Kidney tubule cell (primary cell): ENCODE data around the gene ECE1.
"Not testable (repeated sequence)": the region's sequence is repeated elsewhere in the genome, so short reads cannot be mapped to it uniquely, and the experiment has no call there.

Experiments
- DNase-seq: peaks from one replicate; pipeline ENCODE4 v3.0.0-alpha.2; 2018; ENCODE audit warnings: low spot score

ECE1 gene

DNA sequence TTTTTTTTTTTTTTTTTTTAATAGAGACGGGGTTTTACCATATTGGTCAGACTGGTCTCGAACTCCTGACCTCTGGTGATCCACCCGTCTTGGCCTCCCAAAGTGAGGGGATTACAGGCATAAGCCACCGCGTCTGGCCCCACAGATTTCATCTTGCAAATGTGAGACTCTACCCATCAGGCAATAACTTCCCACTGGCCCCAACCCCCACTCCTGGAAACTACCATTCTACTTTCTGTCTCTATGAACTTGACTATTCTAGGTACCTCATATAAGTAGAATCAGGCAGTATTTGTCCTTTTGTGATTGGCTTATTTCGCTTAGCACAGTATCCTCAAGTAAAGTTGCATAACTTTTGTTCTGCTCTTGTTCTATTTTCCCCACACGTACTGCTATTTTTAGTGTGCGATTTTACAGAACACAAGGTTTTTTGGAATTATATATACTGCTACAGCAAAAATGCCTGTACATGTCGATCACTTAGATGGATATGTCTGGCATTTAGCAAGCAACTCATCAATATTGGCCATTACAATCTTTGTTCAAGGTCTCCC is 40.2 kb downstream of the ECE1 start:
- no peak for DNase-seq

DNA sequence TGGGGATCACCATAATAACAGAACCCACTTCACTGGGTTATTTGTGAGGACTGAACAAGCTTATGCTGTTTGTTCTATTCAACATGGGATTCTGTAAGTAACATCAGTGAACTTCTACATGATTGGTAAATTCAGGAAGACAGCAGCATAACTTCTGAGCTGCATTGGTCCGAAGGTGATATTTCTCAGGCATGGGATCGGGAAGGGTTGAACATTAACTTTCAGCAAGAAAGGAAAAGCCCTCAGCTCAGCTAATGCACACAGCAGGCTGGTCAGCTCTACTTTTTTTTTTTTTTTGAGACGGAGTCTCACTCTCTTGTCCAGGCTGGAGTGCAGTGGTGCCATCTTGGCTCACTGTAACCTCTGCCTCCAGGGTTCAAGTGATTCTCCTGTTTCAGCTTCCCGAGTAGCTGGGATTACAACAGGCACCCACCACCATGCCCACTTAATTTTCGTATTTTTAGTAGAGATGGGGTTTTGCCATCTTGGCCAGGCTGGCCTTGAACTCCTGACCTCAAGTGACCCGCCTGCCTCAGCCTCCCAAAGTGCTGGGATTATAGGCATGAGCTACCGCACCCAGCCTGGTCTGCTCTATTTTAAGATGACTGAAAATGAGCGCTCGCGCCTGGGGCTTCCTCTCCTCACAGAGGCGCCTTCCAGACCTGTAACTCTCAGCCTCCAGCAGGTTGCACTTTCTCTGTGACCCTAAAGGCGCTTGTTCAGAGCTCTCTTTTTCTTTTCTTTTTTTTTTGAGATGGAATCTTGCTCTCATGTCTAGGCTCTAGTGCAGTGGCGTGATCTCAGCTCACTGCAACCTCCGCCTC is 42.2 kb downstream of the ECE1 start:
- peak; percentile 43 for DNase-seq

DNA sequence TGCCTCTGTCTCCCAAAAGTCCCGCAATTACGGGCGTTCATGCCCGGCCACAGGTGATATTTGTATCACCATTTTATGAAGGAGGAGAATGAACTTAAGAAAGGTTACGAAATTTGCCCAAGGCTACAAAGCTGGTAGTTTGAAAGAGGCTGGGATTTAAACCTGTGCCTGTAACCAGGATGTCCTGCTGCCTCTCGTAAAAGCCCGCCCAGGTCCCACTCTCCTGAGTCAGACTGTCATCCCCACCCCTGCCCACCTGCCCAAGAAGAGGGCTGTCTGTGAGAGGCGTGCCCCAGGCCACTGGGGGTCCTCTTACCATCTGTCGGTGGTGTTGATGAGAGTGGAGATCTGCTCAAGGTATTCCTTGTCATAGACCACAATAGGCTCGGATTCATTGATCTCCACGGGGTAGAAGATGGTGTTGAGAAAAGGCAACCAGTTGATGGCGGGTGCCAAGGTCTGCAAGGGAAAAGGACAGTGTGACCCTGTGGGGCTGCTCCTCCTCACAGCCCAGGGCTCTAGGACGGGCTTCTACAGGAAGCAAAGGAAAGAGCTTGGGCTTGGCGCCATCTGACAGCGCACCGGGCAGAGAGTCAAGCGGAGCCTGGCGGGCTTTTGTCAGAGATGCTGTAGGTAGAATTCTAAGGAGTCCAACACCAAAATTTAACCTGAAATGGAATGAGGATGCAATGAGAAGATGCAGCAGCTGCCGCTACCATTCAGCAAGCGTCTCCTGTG is 43.2 kb downstream of the ECE1 start:
- DNase-seq, result no peak

- DNase-seq, result no peak
Measured at GRCh38 chr1:21245688-21246229, 44.5 kb downstream of the ECE1 start.

DNA sequence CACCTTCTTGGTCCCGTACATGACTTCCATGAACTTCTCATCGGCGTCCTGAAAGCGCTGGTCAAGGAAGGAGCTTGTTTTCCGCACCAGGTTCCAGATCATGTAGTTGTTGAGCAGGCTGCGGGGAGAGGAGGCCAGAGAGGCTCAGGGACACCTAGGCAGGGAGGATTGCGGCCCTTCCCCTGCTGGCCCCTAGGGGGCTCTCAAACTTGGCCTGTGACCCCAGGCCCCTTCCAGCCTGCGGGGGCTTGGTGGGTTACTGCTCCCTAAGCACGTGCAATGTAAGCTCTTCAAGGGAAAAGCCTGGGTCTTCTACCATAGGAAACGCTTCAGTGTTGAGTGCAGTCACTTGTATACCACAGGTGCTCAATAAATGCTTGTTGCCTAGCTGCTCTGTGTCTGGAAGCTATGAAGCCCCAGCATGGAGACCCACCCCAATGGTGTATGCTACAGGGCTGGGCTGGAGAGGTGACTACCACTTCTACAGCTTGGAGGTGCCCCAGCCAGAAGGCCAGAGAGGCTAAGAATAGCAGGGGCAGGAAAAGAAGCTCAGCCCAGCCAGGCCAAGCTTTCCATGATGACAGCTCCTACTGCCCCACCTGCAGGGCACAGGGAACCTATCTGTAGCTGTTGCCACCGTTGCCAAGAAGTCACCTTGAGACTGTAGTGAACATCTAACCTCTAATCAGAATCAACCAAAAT is 45.1 kb downstream of the ECE1 start:
- no peak for DNase-seq

- peak; percentile 47 for DNase-seq
Measured at GRCh38 chr1:21244154-21244553, 46.1 kb downstream of the ECE1 start.

GRCh38 chr1:21242846-21243245 is 47.4 kb downstream of the ECE1 start:
- no peak for DNase-seq

DNA sequence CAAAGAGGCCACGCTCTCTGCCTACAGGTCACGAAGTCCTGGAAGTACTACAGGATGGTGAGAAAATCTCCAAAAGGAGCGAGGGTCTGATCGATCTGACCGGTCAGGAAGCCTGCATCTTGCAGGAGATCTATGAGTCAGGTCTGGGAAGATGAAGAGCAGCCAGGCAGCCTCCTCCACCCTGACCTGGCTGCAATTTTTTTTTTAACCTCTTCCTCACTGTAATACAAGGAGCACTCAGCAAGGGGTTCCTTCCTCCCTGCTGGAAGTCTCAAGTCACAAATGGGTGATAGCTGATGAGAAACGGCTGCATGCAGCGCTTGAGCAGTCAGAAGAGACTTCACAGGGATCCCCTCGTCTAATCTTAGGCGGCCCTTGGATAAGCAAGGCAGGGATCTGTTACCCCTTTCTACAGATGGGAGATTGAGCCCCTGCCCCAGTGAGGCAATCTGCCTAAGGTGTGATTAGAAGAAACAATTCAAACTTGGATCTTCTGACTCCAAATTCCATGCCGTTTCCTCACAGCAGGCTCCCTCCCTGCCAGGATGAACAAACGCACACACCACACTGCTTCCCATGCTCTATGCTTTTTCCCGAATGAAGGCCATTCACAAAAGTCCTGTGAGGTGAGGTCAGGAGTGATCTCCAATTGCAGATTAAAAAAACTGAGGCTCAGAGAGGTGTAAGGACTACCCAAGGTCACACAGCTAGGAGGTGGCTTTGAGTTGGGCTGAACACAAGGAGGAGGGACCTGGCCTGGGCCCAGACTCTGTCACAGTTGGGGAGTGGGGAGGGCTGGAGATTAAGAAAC is 48.3 kb downstream of the ECE1 start:
- peak; percentile 33 for DNase-seq

DNA sequence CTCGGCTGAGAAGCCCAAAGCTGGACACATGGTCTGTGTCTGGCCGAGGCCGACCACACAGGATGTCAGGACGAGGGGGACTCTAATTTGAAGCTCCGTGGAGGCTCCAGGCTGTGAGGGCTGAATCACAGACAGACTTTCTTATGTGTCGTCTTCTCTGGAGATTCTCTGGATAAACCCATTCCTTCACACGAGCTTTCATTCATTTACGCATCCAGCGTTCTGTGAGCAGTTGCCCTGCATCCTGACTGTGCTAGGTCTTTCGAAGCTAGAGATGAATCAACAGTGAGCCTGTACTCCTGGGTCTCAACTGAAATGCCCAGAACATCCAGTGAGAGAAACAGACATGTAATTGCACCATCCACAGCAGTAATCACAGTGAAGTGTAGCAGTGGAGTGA is 49.6 kb downstream of the ECE1 start:
- DNase-seq, result no peak

GRCh38 chr1:21239221-21239620 is 51.0 kb downstream of the ECE1 start:
- peak; percentile 68 for DNase-seq

- DNase-seq, result peak; percentile 95
Measured at GRCh38 chr1:21238141-21238800, 52.0 kb downstream of the ECE1 start.

- DNase-seq, result no peak
Measured at GRCh38 chr1:21237446-21238088, 52.7 kb downstream of the ECE1 start.

GRCh38 chr1:21236178-21236577 is 54.1 kb downstream of the ECE1 start:
- no peak for DNase-seq

GRCh38 chr1:21234779-21235178 is 55.5 kb downstream of the ECE1 start:
- no peak for DNase-seq

GRCh38 chr1:21233490-21233889 is 56.8 kb downstream of the ECE1 start:
- no peak for DNase-seq

DNA sequence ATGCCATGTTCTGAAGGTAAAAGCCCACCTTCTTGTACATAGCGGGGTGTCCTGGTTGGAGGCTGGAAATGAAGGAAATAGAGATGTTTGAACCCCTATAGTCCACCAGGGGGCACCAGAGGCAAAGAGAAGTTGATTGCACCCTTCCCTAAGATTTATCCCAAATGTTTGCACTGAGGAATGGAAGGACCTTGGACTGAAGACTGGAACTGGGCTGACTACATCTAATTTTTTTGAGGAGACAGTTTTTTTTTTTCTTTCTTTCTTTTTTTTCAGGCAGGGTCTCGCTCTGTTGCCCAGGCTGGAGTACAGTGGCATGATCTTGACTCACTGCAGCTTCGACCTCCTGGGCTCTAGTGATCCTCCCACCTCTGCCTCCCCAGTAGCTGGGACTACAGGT is 58.2 kb downstream of the ECE1 start:
- peak; percentile 68 for DNase-seq

- peak; percentile 19 for DNase-seq
Measured at GRCh38 chr1:21229246-21230000, 60.8 kb downstream of the ECE1 start.

DNA sequence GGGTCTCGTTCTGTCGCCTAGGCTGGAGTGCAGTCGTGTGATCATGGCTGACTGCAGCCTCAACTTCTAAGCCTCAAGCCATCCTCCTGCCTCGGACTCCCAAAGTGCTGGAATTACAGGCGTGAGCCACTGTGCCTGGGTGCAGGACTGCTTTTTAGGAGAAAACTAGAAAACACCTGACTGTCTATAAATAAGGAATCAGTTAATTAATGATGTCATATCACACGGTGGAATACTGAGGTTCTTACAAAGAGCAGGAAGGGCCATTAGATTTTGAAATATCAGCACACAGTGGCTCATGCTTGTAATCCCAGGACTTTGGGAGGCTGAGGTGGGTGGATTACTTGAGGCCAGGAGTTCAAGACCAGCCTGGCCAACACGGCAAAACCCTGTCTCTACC is 62.0 kb downstream of the ECE1 start:
- DNase-seq, result not testable (repeated sequence)

GRCh38 chr1:21225065-21225464 is 65.2 kb downstream of the ECE1 start:
- DNase-seq, result no peak

- no peak for DNase-seq
Measured at GRCh38 chr1:21220815-21221214, 69.4 kb downstream of the ECE1 start.
